Fibroblast of lung (primary cell): ENCODE measurements around the gene ZNF765. TPM values are rescaled to one million over a fixed set of nuclear protein-coding genes. Genes with fewer than 3 reads are reported as not detected.
A peak's percentile ranks its signal among the peaks of the same experiment; 100 is the strongest.
"Not testable (repeated sequence)": the region's sequence is repeated elsewhere in the genome, so short reads cannot be mapped to it uniquely, and the experiment has no call there.

Experiments used
- DNase-seq, 2 donors: peaks; one replicate each; pipeline versions ENCODE4 v3.0.0 to v3.0.0-alpha.2; 2010; ENCODE audit warnings: low read depth in 2 of 2
- H2AFZ ChIP-seq: 2 replicates; pipeline ENCODE4 v1.5.1; 2012; ENCODE audit warnings: low read length, control low read depth, inconsistent platforms
- H3K27ac ChIP-seq: 2 replicates; pipeline ENCODE4 v1.5.1; 2011; ENCODE audit warnings: low read length, control low read depth; ENCODE audit not compliant: insufficient read depth
- H3K27me3 ChIP-seq: 2 replicates; pipeline ENCODE4 v1.5.1; 2011; ENCODE audit warnings: mild to moderate bottlenecking, low read length; ENCODE audit not compliant: control insufficient read depth, insufficient read depth
- H3K36me3 ChIP-seq: 2 replicates; pipeline ENCODE4 v1.5.1; 2011; ENCODE audit warnings: low read length; ENCODE audit not compliant: control insufficient read depth, insufficient read depth
- H3K4me1 ChIP-seq: 2 replicates; pipeline ENCODE4 v1.5.1; 2011; ENCODE audit warnings: low read length; ENCODE audit not compliant: control insufficient read depth, insufficient read depth; ENCODE audit errors: extremely low read depth
- H3K4me2 ChIP-seq: 2 replicates; pipeline ENCODE4 v1.5.1; 2011; ENCODE audit warnings: low read length, control low read depth; ENCODE audit not compliant: insufficient read depth; ENCODE audit errors: extremely low read depth
- H3K4me3 ChIP-seq, 4 experiments: fragments of 200-600 bp in 1 of 4; sonication (generic) in 1 of 4; replicated peaks in 1 of 4; 2 replicates each; pipeline ENCODE4 v1.5.1; 2011 to 2016; ENCODE audit warnings: low read length in 4 of 4, low read depth in 3 of 4, mild to moderate bottlenecking in 3 of 4, control low read depth in 2 of 4, inconsistent platforms in 1 of 4, mixed read lengths in 1 of 4; ENCODE audit not compliant: insufficient read depth in 1 of 4; ENCODE audit errors: control extremely low read depth in 1 of 4
- H3K79me2 ChIP-seq: 2 replicates; pipeline ENCODE4 v1.5.1; 2012; ENCODE audit warnings: mild to moderate bottlenecking, low read length, inconsistent platforms; ENCODE audit not compliant: control insufficient read depth, insufficient read depth
- H3K9ac ChIP-seq: 2 replicates; pipeline ENCODE4 v1.5.1; 2011; ENCODE audit warnings: mild to moderate bottlenecking, low read length, control low read depth; ENCODE audit not compliant: insufficient read depth
- H3K9me3 ChIP-seq: 2 replicates; pipeline ENCODE4 v1.5.1; 2012; ENCODE audit warnings: low read depth, low read length; ENCODE audit not compliant: control insufficient read depth, insufficient read depth
- H4K20me1 ChIP-seq: 2 replicates; pipeline ENCODE4 v1.5.1; 2011; ENCODE audit warnings: low read length; ENCODE audit not compliant: control insufficient read depth, insufficient read depth; ENCODE audit errors: extremely low read depth
- CTCF ChIP-seq, 2 donors: IDR thresholded peaks in 1 of 2; conservative IDR thresholded peaks in 1 of 2; 1 replicate in 1 of 2; 2 replicates in 1 of 2; pipeline ENCODE4 v1.5.1; 2011 to 2012; ENCODE audit warnings: low read length in 2 of 2, control low read depth in 1 of 2, inconsistent platforms in 1 of 2, low read depth in 1 of 2, mild to moderate bottlenecking in 1 of 2
- EZH2 ChIP-seq: IDR thresholded peaks from 2 replicates; pipeline ENCODE4 v1.5.1; 2012; ENCODE audit warnings: low read length, control low read depth, mild to moderate bottlenecking; ENCODE audit errors: missing control alignments
- polyA plus RNA-seq, 2 donors: library from polyadenylated mRNA; depleted of rRNA in 1 of 2; stranded (reverse) in 1 of 2; unstranded in 1 of 2; fragments of >200 nt; gene quantifications; 2 replicates each; pipeline ENCODE4 v1.2.1, GENCODE V29; 2011 to 2012; ENCODE audit warnings: missing spikeins in 1 of 2
- total RNA-seq: library from RNA; depleted of rRNA; stranded (reverse); fragments of >200 nt; gene quantifications from 2 replicates; pipeline ENCODE4 v1.2.1, GENCODE V29; 2014

Gene ZNF765
- total and polyA plus RNA-seq, 2 donors (not counting 1 experiment from before 2014, with no cell fraction given): 5.3 to 14.7 TPM

DNA sequence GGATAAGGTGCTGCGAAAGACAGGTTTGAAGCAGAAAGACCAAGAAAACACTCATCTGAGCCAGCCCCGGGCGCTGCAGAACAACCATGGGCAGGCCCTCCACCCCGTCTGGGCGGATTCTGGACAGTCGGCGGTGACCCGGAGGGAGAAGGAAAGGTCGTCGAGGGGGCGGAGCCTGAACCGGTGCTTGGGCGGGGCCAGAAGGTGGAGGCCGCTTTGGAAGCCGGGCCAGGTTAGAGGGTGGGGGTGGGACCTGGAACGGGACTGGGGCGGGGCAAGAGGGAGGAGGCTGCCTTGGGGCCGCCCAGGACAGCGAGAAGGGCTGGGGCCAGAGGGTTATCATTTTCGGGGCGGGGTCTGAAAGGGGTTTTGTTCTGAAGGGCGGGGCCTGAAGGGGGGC, 5.0 kb upstream of the ZNF765 start:
- Histone ChIP-seq H3K36me3 (no peaks in the 10 kb centered on the region), H3K4me3 (no peak overlapping the region), H3K79me2 (no peaks in the 10 kb centered on the region), H3K27me3 (no peaks in the 10 kb centered on the region), H3K9ac (no peak overlapping the region), H3K4me1 (no peaks in the 10 kb centered on the region), H3K9me3 (no peaks in the 10 kb centered on the region), H2AFZ (no peak overlapping the region), H3K27ac (no peak overlapping the region), H4K20me1 (no peaks in the 10 kb centered on the region), H3K4me2 (no peak overlapping the region)
- no peak for DNase-seq
- TF ChIP-seq CTCF (conservative IDR thresholded peaks at IDR 0.05 in 1 of 2, IDR thresholded peaks at IDR 0.05 in 1 of 2; ENCODE audit: low read depth in 1 of 2, low read length in 2 of 2): no peak
- TF ChIP-seq EZH2: no peak

- Histone ChIP-seq H3K36me3 (peaks cover 2% of the 10 kb centered on the region), H3K4me2 (peak overlapping the region; percentile 83), H3K4me3 (peak overlapping the region; percentile 14 to 81 (median 52)), H4K20me1 (no peaks in the 10 kb centered on the region), H3K4me1 (no peaks in the 10 kb centered on the region), H3K79me2 (no peaks in the 10 kb centered on the region), H2AFZ (peak overlapping the region; percentile 85), H3K27ac (peak overlapping the region; percentile 59), H3K9me3 (no peaks in the 10 kb centered on the region), H3K27me3 (no peaks in the 10 kb centered on the region), H3K9ac (peak overlapping the region; percentile 43)
- DNase-seq: peak in 1 of 2 donors; percentile 69
- TF ChIP-seq EZH2: no peak
- TF ChIP-seq CTCF (conservative IDR thresholded peaks at IDR 0.05 in 1 of 2, IDR thresholded peaks at IDR 0.05 in 1 of 2; ENCODE audit: low read depth in 1 of 2, low read length in 2 of 2): no peak
Measured at GRCh38 chr19:53394522-53394973, 401 bp upstream of the ZNF765 start.

GRCh38 chr19:53395840-53396524, 1.0 kb downstream of the ZNF765 start:
- H3K9ac ChIP-seq: peak overlapping the region; percentile 69
- peak overlapping the region; percentile 81 for H3K27ac ChIP-seq
- not testable (repeated sequence) for H3K27me3 ChIP-seq, DNase-seq, H4K20me1 ChIP-seq, H3K36me3 ChIP-seq, H3K79me2 ChIP-seq, H3K9me3 ChIP-seq, H3K4me1 ChIP-seq
- H3K4me3 ChIP-seq: peak overlapping the region; percentile 81 to 94 (median 86)
- peak overlapping the region; percentile 83 for H2AFZ ChIP-seq
- peak overlapping the region; percentile 93 for H3K4me2 ChIP-seq
